Activated naive CD8-positive, alpha-beta T cell (primary cell): ENCODE data around the gene CADM1.
"Not testable (repeated sequence)": the region's sequence is repeated elsewhere in the genome, so short reads cannot be mapped to it uniquely, and the experiment has no call there.

Source experiments
- H3K27ac Mint-ChIP-seq: one replicate; pipeline ENCODE4 v1.8.0; 2021; ENCODE audit warnings: mixed read lengths
- H3K27me3 Mint-ChIP-seq: one replicate; pipeline ENCODE4 v1.8.0; 2021; ENCODE audit warnings: mixed read lengths
- H3K36me3 Mint-ChIP-seq: one replicate; pipeline ENCODE4 v1.8.0; 2021; ENCODE audit warnings: mixed read lengths
- H3K4me1 Mint-ChIP-seq: one replicate; pipeline ENCODE4 v1.8.0; 2021; ENCODE audit warnings: low read depth, mixed read lengths
- H3K4me3 Mint-ChIP-seq: one replicate; pipeline ENCODE4 v1.8.0; 2021; ENCODE audit warnings: mild to moderate bottlenecking, mixed read lengths
- H3K9me3 Mint-ChIP-seq: one replicate; pipeline ENCODE4 v1.8.0; 2021; ENCODE audit warnings: low read depth, mixed read lengths

The CADM1 gene

DNA sequence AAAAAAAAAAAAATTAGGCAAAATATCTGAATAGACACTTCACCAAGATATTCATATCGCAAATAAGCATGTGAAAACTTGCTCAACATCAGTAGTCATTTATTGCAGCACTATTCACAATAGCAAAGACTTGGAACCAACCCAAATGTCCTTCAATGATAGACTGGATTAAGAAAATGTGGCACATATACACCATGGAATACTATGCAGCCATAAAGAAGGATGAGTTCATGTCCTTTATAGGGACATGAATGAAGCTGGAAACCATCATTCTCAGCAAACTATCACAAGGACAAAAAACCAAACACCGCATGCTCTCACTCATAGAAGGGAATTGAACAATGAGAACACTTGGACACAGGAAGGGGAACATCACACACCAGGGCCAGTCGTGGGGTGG lies 29.9 kb downstream of the CADM1 start:
- not testable (repeated sequence) for H3K27me3 Mint-ChIP-seq, H3K36me3 Mint-ChIP-seq, H3K9me3 Mint-ChIP-seq, H3K27ac Mint-ChIP-seq, H3K4me1 Mint-ChIP-seq, H3K4me3 Mint-ChIP-seq

GRCh38 chr11:115473167-115473566 lies 31.0 kb downstream of the CADM1 start:
- H3K9me3 Mint-ChIP-seq: peaks cover 6% of the 10 kb centered on the region
- no peak overlapping the region for H3K4me3 Mint-ChIP-seq

GRCh38 chr11:115471367-115471766 lies 32.8 kb downstream of the CADM1 start:
- Mint-ChIP-seq H3K4me1 (no peaks in the 10 kb centered on the region), H3K4me3 (no peak overlapping the region), H3K27me3 (peaks cover 5% of the 10 kb centered on the region), H3K36me3 (no peaks in the 10 kb centered on the region), H3K27ac (no peak overlapping the region), H3K9me3 (peaks cover 6% of the 10 kb centered on the region)

More at GRCh38 chr11:115473167-115473566, 31.0 kb downstream of the CADM1 start:
- Mint-ChIP-seq H3K36me3 (no peaks in the 10 kb centered on the region), H3K4me1 (no peaks in the 10 kb centered on the region), H3K27me3 (peaks cover 5% of the 10 kb centered on the region), H3K27ac (no peak overlapping the region)

- Mint-ChIP-seq H3K27me3 (peaks cover 5% of the 10 kb centered on the region), H3K4me1 (no peaks in the 10 kb centered on the region), H3K9me3 (peaks cover 6% of the 10 kb centered on the region), H3K4me3 (no peak overlapping the region), H3K27ac (no peak overlapping the region), H3K36me3 (no peaks in the 10 kb centered on the region)
Measured at GRCh38 chr11:115470928-115471327, 33.3 kb downstream of the CADM1 start.

GRCh38 chr11:115469361-115469760 lies 34.9 kb downstream of the CADM1 start:
- peaks cover 6% of the 10 kb centered on the region for H3K9me3 Mint-ChIP-seq
- no peak overlapping the region for H3K4me3 Mint-ChIP-seq
- no peak overlapping the region for H3K27ac Mint-ChIP-seq
- H3K4me1 Mint-ChIP-seq: no peaks in the 10 kb centered on the region
- H3K27me3 Mint-ChIP-seq: peaks cover 6% of the 10 kb centered on the region
- H3K36me3 Mint-ChIP-seq: no peaks in the 10 kb centered on the region

DNA sequence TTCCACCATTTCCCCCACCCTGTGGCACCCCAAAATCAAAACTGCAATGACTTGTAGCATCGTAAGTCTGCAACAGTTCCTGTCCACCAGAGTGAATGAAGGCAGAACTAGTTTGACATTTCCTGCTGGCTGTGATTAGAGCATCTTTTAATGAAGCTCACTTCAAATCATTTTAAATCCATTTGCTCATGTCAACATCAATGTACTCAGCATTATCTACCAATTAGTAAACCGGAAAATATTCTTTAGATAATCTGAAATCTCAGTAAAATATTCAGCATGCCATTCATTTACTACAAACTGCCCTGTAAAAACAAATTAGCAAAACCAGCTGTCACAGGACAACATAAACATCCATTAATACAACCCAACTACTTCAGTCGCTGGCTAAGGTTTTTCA lies 38.1 kb downstream of the CADM1 start:
- H3K4me1 Mint-ChIP-seq: no peaks in the 10 kb centered on the region
- H3K4me3 Mint-ChIP-seq: no peak overlapping the region
- H3K27ac Mint-ChIP-seq: no peak overlapping the region
- no peaks in the 10 kb centered on the region for H3K36me3 Mint-ChIP-seq
- peaks cover 2% of the 10 kb centered on the region for H3K27me3 Mint-ChIP-seq
- H3K9me3 Mint-ChIP-seq: no peaks in the 10 kb centered on the region

- Mint-ChIP-seq H3K27ac (no peak overlapping the region), H3K36me3 (no peaks in the 10 kb centered on the region), H3K4me3 (no peak overlapping the region), H3K9me3 (no peaks in the 10 kb centered on the region), H3K27me3 (peaks cover 3% of the 10 kb centered on the region), H3K4me1 (no peaks in the 10 kb centered on the region)
Measured at GRCh38 chr11:115464269-115464668, 39.9 kb downstream of the CADM1 start.

DNA sequence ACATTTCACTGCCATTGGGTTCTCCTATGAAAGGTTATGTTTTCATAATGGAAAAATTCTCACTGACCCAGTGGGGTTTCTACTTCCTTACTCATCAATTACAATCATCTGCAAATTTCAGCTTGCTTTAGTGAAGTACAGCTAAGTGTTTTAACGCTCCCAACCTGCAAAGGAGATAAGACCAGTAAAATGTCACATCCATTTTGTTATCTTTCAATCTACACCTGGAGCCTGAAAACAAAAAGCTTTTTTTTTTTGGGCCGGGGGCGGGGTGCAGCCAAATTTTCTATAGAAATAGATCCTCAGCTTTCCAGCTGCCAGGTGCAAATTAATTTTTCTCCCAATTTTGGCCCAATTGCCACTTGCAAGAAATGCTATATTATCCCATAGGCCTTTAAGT lies 40.6 kb downstream of the CADM1 start:
- Mint-ChIP-seq H3K27ac (no peak overlapping the region), H3K9me3 (no peaks in the 10 kb centered on the region), H3K4me1 (no peaks in the 10 kb centered on the region), H3K36me3 (no peaks in the 10 kb centered on the region), H3K4me3 (no peak overlapping the region), H3K27me3 (peaks cover 3% of the 10 kb centered on the region)

- Mint-ChIP-seq H3K4me3 (no peak overlapping the region), H3K9me3 (no peaks in the 10 kb centered on the region), H3K4me1 (no peaks in the 10 kb centered on the region), H3K36me3 (no peaks in the 10 kb centered on the region), H3K27ac (no peak overlapping the region), H3K27me3 (peaks cover 3% of the 10 kb centered on the region)
Measured at GRCh38 chr11:115462757-115463156, 41.5 kb downstream of the CADM1 start.

DNA sequence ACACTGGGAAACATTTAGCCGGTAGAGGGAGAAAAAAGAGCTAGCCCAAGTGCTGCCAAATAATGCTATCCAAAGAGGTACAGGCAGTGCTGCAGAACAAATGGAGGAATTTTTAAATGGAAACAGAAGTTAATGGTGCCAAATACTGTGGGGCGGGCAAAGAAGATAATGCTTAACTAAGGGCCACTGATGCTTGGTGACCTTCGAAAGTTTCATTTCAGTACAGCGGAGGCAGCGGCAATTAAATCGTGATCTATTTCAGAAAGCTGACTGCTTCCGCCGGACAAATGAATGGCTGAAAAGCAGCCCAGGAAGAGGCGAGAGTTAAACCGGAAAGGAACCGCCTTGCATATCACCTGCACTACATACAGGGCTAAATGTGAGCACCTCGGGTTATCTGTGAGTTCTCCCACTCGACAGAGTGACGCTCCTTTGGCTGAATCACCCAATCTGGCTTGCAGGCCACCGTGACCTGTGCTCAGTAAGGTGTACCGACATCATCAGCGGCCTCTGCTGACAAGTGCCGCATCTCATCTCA lies 42.1 kb downstream of the CADM1 start:
- Mint-ChIP-seq H3K36me3 (no peaks in the 10 kb centered on the region), H3K27ac (no peak overlapping the region), H3K9me3 (no peaks in the 10 kb centered on the region), H3K4me3 (no peak overlapping the region), H3K27me3 (peaks cover 3% of the 10 kb centered on the region), H3K4me1 (no peaks in the 10 kb centered on the region)

- Mint-ChIP-seq H3K27ac (no peak overlapping the region), H3K4me3 (no peak overlapping the region), H3K4me1 (no peaks in the 10 kb centered on the region), H3K9me3 (no peaks in the 10 kb centered on the region), H3K27me3 (peaks cover 3% of the 10 kb centered on the region), H3K36me3 (no peaks in the 10 kb centered on the region)
Measured at GRCh38 chr11:115460512-115460911, 43.7 kb downstream of the CADM1 start.

GRCh38 chr11:115459563-115459962 lies 44.7 kb downstream of the CADM1 start:
- Mint-ChIP-seq H3K27ac (no peak overlapping the region), H3K36me3 (no peaks in the 10 kb centered on the region), H3K4me3 (no peak overlapping the region), H3K4me1 (no peaks in the 10 kb centered on the region), H3K27me3 (peaks cover 1% of the 10 kb centered on the region), H3K9me3 (no peaks in the 10 kb centered on the region)

- H3K36me3 Mint-ChIP-seq: no peaks in the 10 kb centered on the region
- H3K27me3 Mint-ChIP-seq: peaks cover 1% of the 10 kb centered on the region
Measured at GRCh38 chr11:115458877-115459276, 45.3 kb downstream of the CADM1 start.

GRCh38 chr11:115456019-115456418 lies 48.2 kb downstream of the CADM1 start:
- H3K27ac Mint-ChIP-seq: no peak overlapping the region
- H3K36me3 Mint-ChIP-seq: no peaks in the 10 kb centered on the region
- no peak overlapping the region for H3K4me3 Mint-ChIP-seq
- H3K9me3 Mint-ChIP-seq: no peaks in the 10 kb centered on the region
- no peaks in the 10 kb centered on the region for H3K4me1 Mint-ChIP-seq
- peaks cover 1% of the 10 kb centered on the region for H3K27me3 Mint-ChIP-seq

More at GRCh38 chr11:115458877-115459276, 45.3 kb downstream of the CADM1 start:
- no peak overlapping the region for H3K4me3 Mint-ChIP-seq
- H3K9me3 Mint-ChIP-seq: no peaks in the 10 kb centered on the region
- H3K27ac Mint-ChIP-seq: no peak overlapping the region
- no peaks in the 10 kb centered on the region for H3K4me1 Mint-ChIP-seq

DNA sequence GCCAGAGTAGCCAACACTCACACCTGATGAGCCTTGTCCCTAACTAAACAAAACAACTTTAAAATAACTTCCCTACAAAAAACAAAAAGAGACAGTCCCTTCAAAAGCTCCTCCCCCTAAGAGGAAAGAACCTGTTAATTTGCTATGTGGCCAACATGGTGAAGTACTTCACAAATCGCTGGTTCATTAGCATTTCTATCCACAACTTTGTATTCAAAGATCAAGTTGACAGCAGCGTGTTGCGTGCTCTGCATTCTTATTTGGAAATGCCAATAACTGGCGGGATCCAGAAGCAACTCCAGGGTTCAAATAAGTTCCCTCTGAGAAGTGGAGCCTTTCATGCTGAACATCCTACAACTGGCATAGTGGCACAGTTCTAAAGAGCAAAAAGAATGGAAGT lies 48.6 kb downstream of the CADM1 start:
- H3K27ac Mint-ChIP-seq: no peak overlapping the region
- no peaks in the 10 kb centered on the region for H3K9me3 Mint-ChIP-seq
- H3K4me1 Mint-ChIP-seq: no peaks in the 10 kb centered on the region
- H3K27me3 Mint-ChIP-seq: peaks cover 1% of the 10 kb centered on the region
- H3K36me3 Mint-ChIP-seq: no peaks in the 10 kb centered on the region
- no peak overlapping the region for H3K4me3 Mint-ChIP-seq

DNA sequence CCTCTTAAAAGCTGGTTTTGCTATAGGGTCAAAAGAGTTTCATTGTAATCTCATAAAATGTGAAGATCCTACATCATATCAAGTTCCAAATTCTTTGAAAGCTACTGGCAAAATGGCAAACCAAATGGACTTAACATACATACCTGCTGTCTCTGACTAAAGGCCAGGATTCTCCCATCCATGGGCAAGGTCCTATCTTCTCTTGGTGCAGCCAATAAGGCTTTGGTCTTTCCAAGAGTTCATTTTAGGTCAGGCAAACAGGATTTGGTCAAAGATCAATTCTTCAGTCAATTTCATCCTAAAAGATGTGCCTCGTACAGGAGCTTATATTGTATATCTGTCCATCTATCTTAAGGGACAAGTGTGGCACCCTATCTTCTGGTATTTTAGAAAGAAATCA lies 49.7 kb downstream of the CADM1 start:
- Mint-ChIP-seq H3K27me3 (no peaks in the 10 kb centered on the region), H3K4me1 (no peaks in the 10 kb centered on the region), H3K9me3 (peaks cover under 1% of the 10 kb centered on the region), H3K4me3 (no peak overlapping the region), H3K27ac (no peak overlapping the region), H3K36me3 (no peaks in the 10 kb centered on the region)
